NB4 (cell line): ENCODE results near the gene C2CD4D.

ENCODE experiments used
- CTCF ChIP-seq: IDR thresholded peaks from one replicate; pipeline ENCODE4 v1.5.1; 2012; ENCODE audit warnings: low read depth, low read length
- MAX ChIP-seq: IDR thresholded peaks from 2 replicates; pipeline ENCODE4 v1.6.1; 2011; ENCODE audit warnings: low read depth, low read length
- MYC ChIP-seq: IDR thresholded peaks from 2 replicates; pipeline ENCODE4 v1.6.1; 2011; ENCODE audit warnings: low read depth, low read length
- POLR2A ChIP-seq: IDR thresholded peaks from 2 replicates; pipeline ENCODE4 v1.6.1; 2011; ENCODE audit warnings: mild to moderate bottlenecking; ENCODE audit not compliant: insufficient read length; ENCODE audit errors: extremely low read depth

GRCh38 chr1:151800830-151801229 is 38.8 kb downstream of the C2CD4D start:
- no peak for TF ChIP-seq CTCF
- TF ChIP-seq POLR2A = no peak
- no peak for TF ChIP-seq MYC
- TF ChIP-seq MAX = no peak
